MM.1S (cell line): ENCODE measurements around the gene TENM4.

ENCODE experiments used
- DNase-seq: peaks from one replicate; pipeline ENCODE4 v3.0.0-alpha.2; 2015
- H2AFZ ChIP-seq: fragments of 300-600 bp; sonication (generic); 2 replicates; pipeline ENCODE4 v1.6.0; 2016; ENCODE audit warnings: antibody characterized with exemption, low read length
- H3F3A ChIP-seq: fragments of 300-600 bp; sonication (generic); 2 replicates; pipeline ENCODE4 v1.6.1; 2016; ENCODE audit warnings: mild to moderate bottlenecking, antibody characterized with exemption, low read length, moderate library complexity, mixed read lengths; ENCODE audit not compliant: insufficient read depth
- H3K27ac ChIP-seq: fragments of 300-600 bp; sonication (generic); 2 replicates; pipeline ENCODE4 v1.5.1; 2016; ENCODE audit warnings: mild to moderate bottlenecking, low read length
- H3K27me3 ChIP-seq: fragments of 300-600 bp; sonication (generic); replicated peaks from 2 replicates; pipeline ENCODE4 v1.6.0; 2016; ENCODE audit warnings: low read length; ENCODE audit not compliant: insufficient read depth
- H3K36me3 ChIP-seq: fragments of 300-600 bp; sonication (generic); replicated peaks from 2 replicates; pipeline ENCODE4 v1.6.1; 2016; ENCODE audit warnings: mild to moderate bottlenecking, low read length, mixed read lengths; ENCODE audit not compliant: insufficient read depth
- H3K4me1 ChIP-seq: fragments of 300-600 bp; sonication (generic); 2 replicates; pipeline ENCODE4 v1.6.1; 2016; ENCODE audit warnings: low read length, mixed read lengths
- H3K4me2 ChIP-seq: fragments of 300-600 bp; sonication (generic); 2 replicates; pipeline ENCODE4 v1.6.0; 2016; ENCODE audit warnings: low read depth, low read length
- H3K4me3 ChIP-seq: fragments of 300-600 bp; sonication (generic); 2 replicates; pipeline ENCODE4 v1.5.1; 2016; ENCODE audit warnings: low read length, mixed read lengths
- H3K79me2 ChIP-seq: fragments of 300-600 bp; sonication (generic); 2 replicates; pipeline ENCODE4 v1.6.1; 2016; ENCODE audit warnings: mixed run types, low read length, mixed read lengths
- H3K9ac ChIP-seq: fragments of 300-600 bp; sonication (generic); 2 replicates; pipeline ENCODE4 v1.6.1; 2016; ENCODE audit warnings: low read length, mixed read lengths
- H3K9me2 ChIP-seq: fragments of 300-600 bp; sonication (generic); replicated peaks from 2 replicates; pipeline ENCODE4 v1.6.1; 2016; ENCODE audit warnings: mild to moderate bottlenecking, low read length, mixed read lengths; ENCODE audit not compliant: insufficient read depth
- H3K9me3 ChIP-seq: fragments of 300-600 bp; sonication (generic); replicated peaks from 2 replicates; pipeline ENCODE4 v1.6.1; 2016; ENCODE audit warnings: mild to moderate bottlenecking, low read length, mixed read lengths; ENCODE audit not compliant: insufficient read depth
- H4K20me1 ChIP-seq: fragments of 300-600 bp; sonication (generic); 2 replicates; pipeline ENCODE4 v1.6.1; 2016; ENCODE audit warnings: mild to moderate bottlenecking, low read length, moderate library complexity, mixed read lengths; ENCODE audit not compliant: insufficient read depth
- CTCF ChIP-seq: fragments of 300-600 bp; sonication (generic); IDR thresholded peaks from 2 replicates; pipeline ENCODE4 v1.5.1; 2016; ENCODE audit warnings: antibody characterized with exemption, low read length, mixed read lengths
- EZH2 ChIP-seq: fragments of 300-600 bp; sonication (generic); optimal IDR thresholded peaks from 2 replicates; pipeline ENCODE3; 2017; ENCODE audit warnings: low read depth, mild to moderate bottlenecking, antibody characterized with exemption, low read length, mixed read lengths
- EZH2phosphoT487 ChIP-seq: fragments of 300-600 bp; sonication (generic); IDR thresholded peaks from 2 replicates; pipeline ENCODE4 v1.6.1; 2018; ENCODE audit warnings: antibody characterized with exemption, low read length

TENM4 gene

GRCh38 chr11:79237703-79238102, 203.1 kb downstream of the TENM4 start:
- H2AFZ ChIP-seq, result no peak overlapping the region
- DNase-seq, result no peak
- no peaks in the 10 kb centered on the region for H3K9me2 ChIP-seq
- no peak overlapping the region for H3K9ac ChIP-seq
- no peaks in the 10 kb centered on the region for H3K27me3 ChIP-seq
- H3K4me1 ChIP-seq, result no peaks in the 10 kb centered on the region
- TF ChIP-seq EZH2 (no peak), CTCF (no peak), EZH2phosphoT487 (no peak)
- H3K9me3 ChIP-seq, result no peaks in the 10 kb centered on the region
- no peak overlapping the region for H3K4me3 ChIP-seq
- no peaks in the 10 kb centered on the region for H4K20me1 ChIP-seq
- no peaks in the 10 kb centered on the region for H3F3A ChIP-seq
- no peaks in the 10 kb centered on the region for H3K79me2 ChIP-seq
- no peak overlapping the region for H3K4me2 ChIP-seq
- no peaks in the 10 kb centered on the region for H3K36me3 ChIP-seq
- no peak overlapping the region for H3K27ac ChIP-seq

- Histone ChIP-seq H3K79me2 (no peaks in the 10 kb centered on the region), H3K4me1 (no peaks in the 10 kb centered on the region), H3K4me2 (no peak overlapping the region), H4K20me1 (no peaks in the 10 kb centered on the region), H3F3A (no peaks in the 10 kb centered on the region), H3K9me3 (no peaks in the 10 kb centered on the region), H3K36me3 (no peaks in the 10 kb centered on the region), H3K27me3 (no peaks in the 10 kb centered on the region), H3K9me2 (no peaks in the 10 kb centered on the region), H2AFZ (no peak overlapping the region), H3K9ac (no peak overlapping the region), H3K27ac (no peak overlapping the region), H3K4me3 (no peak overlapping the region)
- TF ChIP-seq CTCF (no peak), EZH2phosphoT487 (no peak), EZH2 (no peak)
- DNase-seq, result no peak
Measured at GRCh38 chr11:79237091-79237490, 203.7 kb downstream of the TENM4 start.

- Histone ChIP-seq H3K4me1 (no peaks in the 10 kb centered on the region), H3K27ac (no peak overlapping the region), H3K9me3 (no peaks in the 10 kb centered on the region), H3F3A (no peaks in the 10 kb centered on the region), H3K9me2 (no peaks in the 10 kb centered on the region), H3K4me3 (no peak overlapping the region), H3K9ac (no peak overlapping the region), H3K36me3 (no peaks in the 10 kb centered on the region), H3K79me2 (no peaks in the 10 kb centered on the region), H3K27me3 (no peaks in the 10 kb centered on the region), H4K20me1 (no peaks in the 10 kb centered on the region), H2AFZ (no peak overlapping the region), H3K4me2 (no peak overlapping the region)
- TF ChIP-seq EZH2, result no peak
- TF ChIP-seq EZH2phosphoT487, result no peak
- no peak for TF ChIP-seq CTCF
- DNase-seq, result no peak
Measured at GRCh38 chr11:79236541-79236971, 204.3 kb downstream of the TENM4 start.
